Left renal pelvis (tissue), 4 donors: ENCODE data around the gene MEGF11. TPM values are rescaled to one million over a fixed set of nuclear protein-coding genes. Genes with fewer than 3 reads are reported as not detected.

Experiments used
- DNase-seq, 4 donors: peaks; one replicate each; pipeline ENCODE4 v3.0.0-alpha.2; 2013; ENCODE audit warnings: low read depth in 4 of 4, low spot score in 3 of 4
- polyA plus RNA-seq, 4 donors: library from polyadenylated mRNA; unstranded; fragments of 120-200 nt; gene quantifications; one replicate each; pipeline ENCODE4 v1.2.1, GENCODE V29; 2013; ENCODE audit not compliant: insufficient read length in 4 of 4

The MEGF11 gene
- polyA plus RNA-seq, 4 donors = 0.44 to 3.1 (median 2.2) TPM

DNA sequence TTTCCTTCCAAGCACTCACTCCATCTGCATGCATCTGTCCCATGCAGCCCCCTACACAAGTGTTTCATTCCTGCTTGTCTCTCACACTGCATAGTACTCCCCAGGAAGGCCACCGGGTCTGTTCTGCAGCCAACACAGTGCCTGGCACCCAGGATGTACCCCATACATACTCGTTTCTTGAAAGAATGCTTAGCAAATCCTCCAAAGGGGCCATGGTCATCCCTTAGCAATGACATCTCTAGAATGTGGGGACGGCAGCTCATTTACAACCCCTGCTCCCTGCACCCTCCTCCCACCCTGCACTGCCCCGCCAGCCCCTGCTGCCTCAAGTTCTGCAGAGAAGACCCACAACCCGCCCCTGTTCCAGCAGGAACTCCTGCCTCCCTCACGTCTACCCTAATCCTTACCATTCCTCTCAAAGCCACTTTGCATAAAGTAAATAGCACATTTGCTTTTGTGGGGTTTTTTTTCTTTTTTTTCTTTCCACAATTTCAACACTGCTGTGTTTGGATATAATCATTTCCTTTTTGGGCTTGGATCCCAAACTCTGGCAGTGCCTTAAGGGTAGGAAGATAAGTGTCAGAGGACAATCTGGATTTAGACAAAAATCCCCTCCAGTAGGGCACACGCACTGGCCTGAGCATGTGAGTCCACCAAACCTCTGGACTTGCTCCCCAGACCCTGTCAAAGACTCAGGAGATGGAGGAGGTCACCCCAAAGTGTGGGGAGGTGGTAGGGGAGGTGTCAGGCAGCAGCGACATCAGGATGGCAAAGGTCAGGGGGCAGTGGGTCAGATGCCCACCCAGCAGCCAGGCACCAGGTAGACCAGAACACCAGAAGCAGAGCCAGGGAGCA, 68.4 kb downstream of the MEGF11 start:
- DNase-seq = no peak

- no peak for DNase-seq
Measured at GRCh38 chr15:66184492-66184891, 69.1 kb downstream of the MEGF11 start.

DNA sequence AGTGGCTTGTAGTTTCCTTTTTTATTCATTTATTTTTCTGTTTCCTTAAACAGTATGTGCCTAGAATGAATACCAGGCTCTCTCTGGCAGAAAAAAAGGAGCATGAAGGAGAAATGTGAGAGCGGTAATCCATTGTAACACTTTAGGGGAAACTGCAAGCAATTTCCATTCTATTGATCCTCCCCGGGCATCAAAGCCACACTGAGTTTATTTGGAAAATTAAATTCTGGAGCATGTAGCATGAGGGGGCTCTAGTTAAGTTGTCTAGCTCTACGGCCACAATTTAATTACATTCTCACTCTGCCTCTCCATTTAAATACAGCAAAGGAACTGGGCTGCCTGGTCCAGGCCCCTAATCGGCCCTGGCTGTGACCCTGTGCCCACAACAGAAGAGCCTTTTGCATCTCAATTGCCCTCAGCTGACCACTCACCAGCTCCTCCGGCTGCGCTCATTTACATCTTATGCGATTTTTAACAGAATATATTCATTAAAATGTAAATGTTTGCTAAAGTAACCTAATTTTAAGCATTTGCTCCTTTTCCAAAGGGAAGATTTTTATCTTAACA, 72.9 kb downstream of the MEGF11 start:
- no peak for DNase-seq

DNA sequence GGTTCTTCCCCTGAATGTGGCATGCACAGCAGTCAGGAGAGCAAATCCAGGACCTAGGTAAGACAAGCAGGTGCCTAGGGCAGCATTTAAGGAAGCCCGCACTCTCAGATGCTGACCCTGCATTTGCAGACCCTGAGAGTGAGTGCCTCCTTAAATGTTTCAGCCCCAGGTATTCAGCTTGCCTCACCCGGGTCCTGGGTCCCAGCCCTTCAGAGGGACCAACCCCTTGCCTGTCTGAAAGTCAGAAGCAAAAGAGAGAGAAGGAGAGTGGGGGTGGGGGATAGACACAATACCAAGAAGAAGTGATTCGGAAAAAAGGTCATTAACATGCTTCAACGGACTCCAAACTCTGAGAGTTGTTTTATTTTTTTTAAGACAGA, 75.0 kb downstream of the MEGF11 start:
- no peak for DNase-seq

DNA sequence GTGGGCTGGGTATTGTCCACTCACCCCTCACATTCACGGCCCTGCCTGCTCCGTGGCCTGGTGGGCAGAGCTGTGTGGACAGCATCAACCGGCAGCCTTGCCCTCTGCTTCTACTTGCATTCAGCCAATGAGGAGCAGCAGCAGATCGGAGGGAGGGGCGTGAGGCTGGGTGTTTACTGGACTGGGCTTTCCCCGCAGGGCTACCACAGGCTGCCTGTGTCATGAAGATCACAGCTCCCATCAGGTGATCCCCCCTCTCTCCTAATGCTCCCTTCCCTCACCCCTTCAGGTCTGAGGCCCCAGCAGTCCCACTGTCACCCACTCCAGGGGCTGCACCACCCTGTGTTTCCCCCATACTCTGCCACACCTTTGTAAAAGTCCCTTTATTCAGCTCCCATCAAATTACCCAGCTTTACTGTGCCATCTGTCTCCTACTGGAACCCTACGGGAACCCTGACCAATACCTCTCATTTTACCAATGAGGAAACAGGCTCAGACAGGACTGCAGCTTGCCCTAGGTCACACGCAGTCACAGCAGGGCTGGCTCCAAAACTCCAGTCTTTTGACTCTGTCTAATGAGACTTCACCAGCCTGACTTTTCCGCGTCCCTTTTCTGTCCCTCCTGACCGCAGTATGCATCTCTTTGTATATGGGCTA, 81.1 kb downstream of the MEGF11 start:
- DNase-seq = no peak

GRCh38 chr15:66171841-66172240, 81.7 kb downstream of the MEGF11 start:
- no peak for DNase-seq

- no peak for DNase-seq
Measured at GRCh38 chr15:66170716-66171115, 82.8 kb downstream of the MEGF11 start.

GRCh38 chr15:66170042-66170441, 83.5 kb downstream of the MEGF11 start:
- no peak for DNase-seq

DNA sequence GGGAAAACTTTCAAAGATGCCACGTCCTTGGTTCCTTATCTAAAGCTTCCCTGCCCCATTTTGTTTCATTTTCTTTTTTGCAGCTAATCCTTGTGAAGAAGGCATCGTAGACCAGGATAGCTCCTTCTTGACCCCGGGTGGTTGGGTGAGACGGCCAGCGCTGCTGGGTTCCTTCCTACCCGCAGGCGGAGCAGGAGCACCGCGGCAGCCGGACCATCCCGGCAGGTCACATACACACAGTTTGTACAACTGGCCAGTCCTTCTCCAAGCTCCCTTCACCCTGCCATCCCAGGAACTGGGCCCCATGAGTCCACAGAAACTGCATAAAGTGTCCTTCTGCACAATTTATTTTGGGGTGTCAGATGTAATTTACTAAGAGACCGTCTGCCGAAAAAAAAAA, 83.9 kb downstream of the MEGF11 start:
- DNase-seq = no peak

DNA sequence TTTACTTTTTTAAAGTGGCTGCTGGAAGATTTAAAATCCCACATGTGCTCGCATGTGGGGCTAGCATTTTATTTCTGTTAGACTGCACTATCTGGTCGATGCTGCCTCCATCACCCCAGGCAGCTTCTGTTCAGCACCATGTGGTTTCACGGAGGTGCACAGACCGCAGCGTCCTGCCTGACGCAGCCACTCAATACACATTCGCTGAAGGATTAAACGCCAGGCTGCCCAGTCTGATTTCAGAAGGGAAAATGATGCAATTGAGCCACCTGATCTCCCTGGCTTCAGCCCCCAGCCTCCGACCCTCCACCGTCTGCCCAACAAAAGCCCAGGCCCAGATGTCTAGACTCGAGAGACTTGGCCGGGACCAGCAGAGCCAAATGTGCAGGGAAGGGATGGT, 84.5 kb downstream of the MEGF11 start:
- DNase-seq = no peak

GRCh38 chr15:66167854-66168253, 85.7 kb downstream of the MEGF11 start:
- no peak for DNase-seq

GRCh38 chr15:66165856-66166255, 87.7 kb downstream of the MEGF11 start:
- DNase-seq = no peak

DNA sequence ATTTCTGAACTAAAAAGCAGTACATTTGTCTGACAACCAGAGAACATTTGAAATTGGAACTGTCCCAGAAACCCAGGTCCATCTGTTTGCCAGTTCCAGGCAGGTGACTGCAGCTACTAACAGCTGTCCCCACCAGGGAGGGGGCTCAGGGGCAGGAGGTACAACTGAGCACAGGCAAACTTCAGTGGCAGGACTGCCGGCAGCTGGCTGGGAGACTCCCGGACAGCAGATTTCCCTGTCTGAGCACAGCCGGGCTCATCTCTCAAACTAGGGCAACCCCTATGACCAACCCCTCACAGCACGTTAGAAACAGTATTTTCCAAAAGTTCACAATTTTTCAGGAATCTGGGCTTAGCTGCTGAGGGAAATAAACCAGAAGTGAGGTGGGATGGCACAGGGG, 88.8 kb downstream of the MEGF11 start:
- DNase-seq = no peak

- no peak for DNase-seq
Measured at GRCh38 chr15:66163553-66163952, 90.0 kb downstream of the MEGF11 start.

DNA sequence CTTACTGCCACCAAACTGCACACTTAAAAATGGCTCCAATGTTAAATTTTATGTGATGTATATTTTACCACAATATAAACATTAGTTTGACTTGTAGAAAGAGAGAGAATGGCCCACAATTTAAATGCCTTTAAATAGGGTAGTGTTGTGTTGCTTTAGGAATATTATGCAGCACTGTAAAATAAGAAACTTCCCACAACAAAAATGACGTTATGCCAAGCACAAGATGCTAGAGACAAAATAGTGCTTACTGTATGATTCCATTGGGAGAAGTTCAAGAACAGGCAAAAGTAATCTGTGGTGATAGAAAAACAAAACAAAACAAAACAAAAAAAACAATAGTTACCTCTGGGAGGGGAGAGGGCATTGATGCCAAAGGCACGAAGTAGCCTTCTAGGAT, 91.3 kb downstream of the MEGF11 start:
- DNase-seq = no peak

DNA sequence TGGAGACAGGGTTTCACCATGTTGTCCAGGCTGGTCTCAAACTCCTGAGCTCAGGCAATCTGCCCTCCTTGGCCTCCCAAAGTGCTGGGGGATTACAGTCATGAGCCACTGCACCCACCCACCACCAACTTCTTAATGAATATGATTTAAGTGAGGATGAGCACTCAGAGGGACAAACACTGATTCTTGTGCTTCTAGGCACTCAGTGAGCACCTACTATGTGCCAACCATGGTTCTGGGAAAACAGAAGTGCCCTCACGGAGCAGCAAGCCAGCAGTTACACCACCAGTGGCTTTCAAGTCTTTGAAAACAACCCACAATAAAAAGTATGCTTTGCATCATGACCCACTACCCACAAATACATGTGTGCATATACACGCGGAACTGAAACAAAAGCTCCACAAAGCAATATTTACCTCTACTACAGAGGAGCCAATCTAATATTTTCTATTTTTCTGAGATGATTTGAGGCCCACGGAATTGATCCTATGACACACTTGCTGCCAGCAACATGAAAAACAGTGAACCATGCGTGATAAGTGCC, 91.9 kb downstream of the MEGF11 start:
- no peak for DNase-seq

DNA sequence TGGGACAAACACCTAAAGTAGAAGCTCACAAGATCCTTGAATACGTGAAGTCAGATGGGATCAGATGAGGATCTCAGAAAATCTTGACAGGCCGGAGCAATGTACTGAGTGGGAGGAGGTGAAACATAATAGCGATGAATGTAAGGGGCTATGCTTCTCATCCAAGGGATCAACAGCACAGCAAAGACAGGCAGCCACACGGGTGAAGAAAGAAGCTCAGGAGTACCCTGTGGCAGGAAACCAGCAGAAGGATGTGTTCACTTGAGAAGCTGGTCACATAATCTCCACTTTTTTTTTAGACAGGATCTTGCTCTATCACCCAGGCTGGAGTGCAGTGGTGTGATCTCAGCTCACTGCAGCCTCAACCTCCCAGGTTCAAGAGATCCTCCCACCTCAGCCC, 92.4 kb downstream of the MEGF11 start:
- no peak for DNase-seq

DNA sequence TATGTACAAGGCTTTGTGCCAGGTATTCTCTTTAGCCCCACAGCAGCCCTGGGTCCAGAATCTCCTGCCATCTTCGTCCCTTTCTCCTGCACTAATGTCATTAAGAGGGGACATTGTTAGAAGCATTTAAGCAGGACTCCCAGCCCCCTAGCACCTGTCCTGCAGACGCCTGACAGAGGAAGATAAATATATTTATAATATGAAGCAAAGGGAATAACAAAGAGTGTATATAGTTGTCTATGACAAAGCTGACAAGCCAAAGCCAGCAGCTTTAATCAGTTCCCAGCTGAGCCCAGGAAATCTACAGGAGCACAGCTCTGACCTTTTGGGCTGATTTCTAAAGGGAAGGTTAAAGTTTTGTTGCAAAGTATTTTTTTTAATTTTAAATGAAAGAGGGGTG, 96.0 kb downstream of the MEGF11 start:
- no peak for DNase-seq

DNA sequence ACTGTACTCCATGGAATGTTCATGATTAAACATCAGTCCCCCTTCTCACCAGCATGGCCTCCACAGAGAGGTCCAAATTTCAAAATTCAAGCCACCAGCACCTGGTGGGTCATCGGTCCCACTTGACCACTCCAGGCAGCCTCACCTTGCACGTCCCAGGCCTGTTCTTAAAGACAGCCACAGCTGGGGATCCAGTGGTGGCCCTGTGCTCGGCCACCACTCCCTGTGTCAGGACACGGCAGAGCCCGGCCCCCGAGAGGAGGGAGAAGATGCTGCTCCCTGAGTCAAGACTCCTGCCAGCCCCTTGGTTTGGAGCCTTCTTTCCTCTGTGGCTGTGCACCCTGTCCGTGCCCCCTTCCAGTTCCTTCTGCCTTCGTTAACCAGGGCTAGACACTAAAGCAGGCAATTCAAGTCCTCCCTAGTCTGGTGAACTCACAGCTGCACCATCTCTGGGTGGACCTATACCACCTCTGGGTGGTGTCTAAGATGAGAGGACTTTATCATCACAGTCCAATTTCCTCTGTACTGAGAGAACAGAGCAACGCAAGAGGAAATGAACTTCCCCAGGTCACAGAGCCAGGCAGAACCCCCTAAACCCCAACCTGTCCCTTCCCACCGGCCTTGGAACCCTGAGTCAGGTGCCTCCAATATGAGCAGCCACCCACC, 97.1 kb downstream of the MEGF11 start:
- no peak for DNase-seq

DNA sequence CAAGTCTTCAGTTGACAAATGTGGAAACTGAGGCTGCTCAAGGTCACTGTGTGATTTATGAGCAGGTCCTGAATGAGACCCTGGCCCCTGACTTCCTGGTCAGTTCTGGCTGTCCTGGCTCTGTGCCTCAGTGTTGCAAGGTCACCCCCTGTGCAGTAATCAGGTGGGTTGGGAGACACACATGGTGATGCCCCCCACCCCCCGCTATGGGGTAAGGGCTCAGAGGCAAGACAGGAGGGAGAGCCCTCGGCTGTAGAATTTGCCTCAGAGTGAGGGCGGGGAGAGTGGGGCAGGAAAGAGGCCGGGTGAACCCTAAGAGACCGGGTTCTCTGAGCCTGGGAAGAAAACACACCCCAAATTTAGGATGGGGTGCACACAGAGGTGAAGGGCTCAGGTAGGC, 98.5 kb downstream of the MEGF11 start:
- DNase-seq = no peak

DNA sequence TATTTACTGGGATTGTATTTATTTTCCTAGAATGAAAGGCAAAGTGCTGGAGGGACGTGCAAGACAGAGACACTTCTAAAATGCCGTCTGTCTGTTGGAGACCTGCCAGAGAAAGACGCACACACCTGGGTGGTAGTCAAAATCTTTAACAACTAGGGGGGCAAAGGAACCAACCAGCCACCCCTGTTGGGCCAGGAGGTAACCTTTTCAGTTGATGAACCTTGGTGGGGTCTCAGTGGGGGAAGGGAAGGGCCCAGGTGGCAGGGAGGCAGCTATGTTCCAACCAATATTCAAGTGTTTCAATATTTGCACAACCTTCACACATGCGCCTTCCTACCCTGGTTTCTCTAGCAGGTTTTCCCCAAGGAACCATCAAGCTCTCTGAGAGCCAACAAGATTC, 99.0 kb downstream of the MEGF11 start:
- DNase-seq = no peak
